WTC11 (cell line): ENCODE measurements around the gene CDK7. TPM values are rescaled to one million over a fixed set of nuclear protein-coding genes. Genes with fewer than 3 reads are reported as not detected.

ENCODE experiments used
- ATAC-seq: fragments of 200-7000 bp; cut with Tn5 transposase; 2 replicates; pipeline ENCODE4 v1.10.0; 2021; ENCODE audit warnings: mild to moderate bottlenecking, moderate library complexity
- CTCF ChIA-PET: fragments of 300-600 bp; sonication (Branson Sonifier 250); formaldehyde crosslinking; loops from one replicate; lab custom pipeline; 2021; ENCODE audit warnings: antibody characterized with exemption; lab: Charles Lee
- POLR2A ChIA-PET: fragments of 350-600 bp; sonication (Branson Sonifier 250); formaldehyde crosslinking; loops from one replicate; lab custom pipeline; 2021; ENCODE audit warnings: antibody characterized with exemption; lab: Charles Lee
- DNase-seq: peaks from one replicate; pipeline ENCODE4 v3.0.0; 2021; ENCODE audit warnings: low spot score
- H3K27ac Mint-ChIP-seq: 2 replicates; pipeline ENCODE4 v1.8.0; 2021; ENCODE audit warnings: mixed read lengths
- H3K27me3 Mint-ChIP-seq: 2 replicates; pipeline ENCODE4 v1.8.0; 2021; ENCODE audit warnings: low read depth, mild to moderate bottlenecking, moderate library complexity, mixed read lengths
- H3K36me3 Mint-ChIP-seq: 2 replicates; pipeline ENCODE4 v1.8.0; 2021; ENCODE audit warnings: mixed read lengths
- H3K4me1 Mint-ChIP-seq: 2 replicates; pipeline ENCODE4 v1.8.0; 2022; ENCODE audit warnings: mixed read lengths
- H3K4me3 Mint-ChIP-seq: 2 replicates; pipeline ENCODE4 v1.8.0; 2021; ENCODE audit warnings: mild to moderate bottlenecking, moderate library complexity, mixed read lengths
- H3K9me3 Mint-ChIP-seq: 2 replicates; pipeline ENCODE4 v1.8.0; 2021; ENCODE audit warnings: mixed read lengths
- AR ChIP-seq: fragments of 250-450 bp; sonication (Bioruptor Pico); IDR thresholded peaks from 2 replicates; pipeline ENCODE4 v1.9.0; 2021; ENCODE audit warnings: mild to moderate bottlenecking
- ATF2 ChIP-seq: sonication (generic); formaldehyde crosslinking; IDR thresholded peaks from 2 replicates; pipeline ENCODE4 v1.8.1; 2022; ENCODE audit warnings: low read depth, missing genetic modification reagents, borderline replicate concordance
- CREM ChIP-seq: sonication (generic); formaldehyde crosslinking; IDR thresholded peaks from 2 replicates; pipeline ENCODE4 v1.8.1; 2022; ENCODE audit warnings: mild to moderate bottlenecking, missing genetic modification reagents, moderate library complexity
- CTCF ChIP-seq: fragments of 200-600 bp; IDR thresholded peaks from 2 replicates; pipeline ENCODE4 v1.8.0; 2022; ENCODE audit warnings: antibody characterized with exemption
- E2F5 ChIP-seq: sonication (generic); formaldehyde crosslinking; IDR thresholded peaks from 2 replicates; pipeline ENCODE4 v1.8.1; 2022; ENCODE audit warnings: mild to moderate bottlenecking, moderate library complexity, missing genetic modification reagents
- ETV6 ChIP-seq: sonication (generic); formaldehyde crosslinking; IDR thresholded peaks from 2 replicates; pipeline ENCODE4 v1.8.1; 2022; ENCODE audit warnings: mild to moderate bottlenecking, missing genetic modification reagents
- TEAD1 ChIP-seq: sonication (generic); formaldehyde crosslinking; IDR thresholded peaks from 2 replicates; pipeline ENCODE4 v1.8.0; 2022; ENCODE audit warnings: mild to moderate bottlenecking, missing genetic modification reagents
- TP53 ChIP-seq: sonication (generic); formaldehyde crosslinking; IDR thresholded peaks from 2 replicates; pipeline ENCODE4 v1.8.1; 2023; ENCODE audit warnings: mild to moderate bottlenecking, missing genetic modification reagents
- ZNF281 ChIP-seq: sonication (generic); formaldehyde crosslinking; IDR thresholded peaks from 2 replicates; pipeline ENCODE4 v1.8.0; 2023; ENCODE audit warnings: mild to moderate bottlenecking, missing genetic modification reagents
- ZNF423 ChIP-seq: fragments of 250-450 bp; sonication (Bioruptor Pico); IDR thresholded peaks from 2 replicates; pipeline ENCODE4 v2.1.2; 2022; ENCODE audit warnings: mild to moderate bottlenecking, moderate library complexity
- total RNA-seq: library from RNA; stranded (reverse); gene quantifications from 3 replicates; pipeline ENCODE4 v1.2.3, GENCODE V29; 2021

Gene CDK7
- total RNA-seq, 1 experiment from 2014 or later, result 62.7 TPM

- H3K9me3 Mint-ChIP-seq, result peaks cover 26% of the 10 kb centered on the region
- H3K4me1 Mint-ChIP-seq, result no peaks in the 10 kb centered on the region
- DNase-seq (no peak), ATAC-seq (no peak)
- no peak overlapping the region for H3K4me3 Mint-ChIP-seq
- H3K27ac Mint-ChIP-seq, result no peak overlapping the region
- peaks cover 30% of the 10 kb centered on the region for H3K36me3 Mint-ChIP-seq
- TF ChIP-seq ZNF281 (CRISPR knock-in tag) (no peak), TEAD1 (CRISPR knock-in tag) (no peak), ATF2 (CRISPR knock-in tag) (no peak), CTCF (no peak), TP53 (CRISPR knock-in tag) (no peak), ZNF423 (no peak), AR (CRISPR knock-in tag) (no peak)
- H3K27me3 Mint-ChIP-seq, result no peaks in the 10 kb centered on the region
- CTCF ChIA-PET, result no interaction called here
- POLR2A ChIA-PET, result no interaction called here
These were observed 78.7 kb downstream of the CDK7 start for GRCh38 chr5:69313428-69313827.

- DNase-seq (no peak), ATAC-seq (no peak)
- no peak for TF ChIP-seq TP53 (CRISPR knock-in tag)
- no peak for TF ChIP-seq ETV6 (CRISPR knock-in tag)
- no peak for TF ChIP-seq ZNF281 (CRISPR knock-in tag)
- no peak for TF ChIP-seq CREM (CRISPR knock-in tag)
- no peak for TF ChIP-seq E2F5 (CRISPR knock-in tag)
- Mint-ChIP-seq H3K4me3 (no peak overlapping the region), H3K36me3 (peaks cover 7% of the 10 kb centered on the region), H3K27ac (no peak overlapping the region), H3K9me3 (peaks cover 5% of the 10 kb centered on the region), H3K27me3 (no peaks in the 10 kb centered on the region), H3K4me1 (no peaks in the 10 kb centered on the region)
- CTCF ChIA-PET, result no interaction called here
- POLR2A ChIA-PET, result interaction anchor here (0.6 kb wide), 1 partner anchor 204 kb away, joined by 4 read pairs; no protein-coding TSS in a partner anchor
These were observed 81.3 kb downstream of the CDK7 start for GRCh38 chr5:69315972-69316371.
